HG02571 (cell line): ENCODE results near the gene LRG1.
"Not testable (repeated sequence)": the region's sequence is repeated elsewhere in the genome, so short reads cannot be mapped to it uniquely, and the experiment has no call there.

Source experiments
- ATAC-seq: cut with Tn5 transposase; IDR thresholded peaks from one replicate; pipeline ENCODE4 v1.9.1; 2021; ENCODE audit warnings: mild to moderate bottlenecking, moderate library complexity; ENCODE audit not compliant: unreplicated experiment

Gene LRG1

GRCh38 chr19:4531562-4532165 lies 8.2 kb downstream of the LRG1 start:
- no peak for ATAC-seq

- ATAC-seq, result no peak
These were observed 9.8 kb downstream of the LRG1 start for GRCh38 chr19:4529924-4530522.

- ATAC-seq, result no peak
These were observed 11.0 kb downstream of the LRG1 start for GRCh38 chr19:4528843-4529242.

GRCh38 chr19:4527377-4527776 lies 12.5 kb downstream of the LRG1 start:
- ATAC-seq, result not testable (repeated sequence)

GRCh38 chr19:4525563-4526002 lies 14.3 kb downstream of the LRG1 start:
- ATAC-seq, result no peak

- no peak for ATAC-seq
These were observed 14.9 kb downstream of the LRG1 start for GRCh38 chr19:4524808-4525562.

GRCh38 chr19:4523306-4524110 lies 16.3 kb downstream of the LRG1 start:
- no peak for ATAC-seq

GRCh38 chr19:4522291-4523002 lies 17.4 kb downstream of the LRG1 start:
- ATAC-seq, result no peak

GRCh38 chr19:4521888-4522242 lies 18.0 kb downstream of the LRG1 start:
- ATAC-seq, result no peak

GRCh38 chr19:4521170-4521887 lies 18.5 kb downstream of the LRG1 start:
- ATAC-seq, result no peak

GRCh38 chr19:4519521-4520277 lies 20.1 kb downstream of the LRG1 start:
- ATAC-seq, result no peak

GRCh38 chr19:4519172-4519496 lies 20.7 kb downstream of the LRG1 start:
- no peak for ATAC-seq

- no peak for ATAC-seq
These were observed 21.3 kb downstream of the LRG1 start, which contains the start of gene PLIN4 for GRCh38 chr19:4518345-4519171. Gene PLIN4 (minus strand): TSS chr19:4518486. CDS start chr19:4518272, 214 bp downstream.

GRCh38 chr19:4517451-4518057 lies 22.3 kb downstream of the LRG1 start:
- no peak for ATAC-seq

- no peak for ATAC-seq
These were observed 22.9 kb downstream of the LRG1 start for GRCh38 chr19:4516939-4517300.

GRCh38 chr19:4516199-4516938 lies 23.5 kb downstream of the LRG1 start:
- no peak for ATAC-seq

GRCh38 chr19:4515732-4516131 lies 24.1 kb downstream of the LRG1 start:
- no peak for ATAC-seq

GRCh38 chr19:4513248-4513647 lies 26.6 kb downstream of the LRG1 start:
- no peak for ATAC-seq
